ENCODE data around the gene PDILT.

DNA sequence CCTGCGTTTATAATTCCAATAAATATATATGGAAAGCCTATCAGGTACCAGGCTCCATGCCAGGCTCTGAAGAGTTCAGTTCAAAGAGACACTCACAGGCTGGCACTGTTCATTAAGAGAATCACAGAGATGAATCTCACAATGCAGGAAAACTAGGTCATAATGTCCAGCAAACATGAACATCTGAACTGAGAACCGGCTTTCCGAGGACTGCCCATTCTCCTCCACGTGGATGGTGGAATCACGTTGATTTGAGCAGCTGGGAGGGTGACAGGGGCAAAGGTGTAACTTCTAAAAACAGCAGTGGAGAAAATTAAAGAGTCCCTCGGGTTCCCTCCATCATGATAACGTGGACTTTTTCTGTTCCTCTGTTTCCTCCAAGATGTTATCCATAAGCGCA, 87.4 kb downstream of the PDILT start:
- TF ChIP-seq, protein P1, sequence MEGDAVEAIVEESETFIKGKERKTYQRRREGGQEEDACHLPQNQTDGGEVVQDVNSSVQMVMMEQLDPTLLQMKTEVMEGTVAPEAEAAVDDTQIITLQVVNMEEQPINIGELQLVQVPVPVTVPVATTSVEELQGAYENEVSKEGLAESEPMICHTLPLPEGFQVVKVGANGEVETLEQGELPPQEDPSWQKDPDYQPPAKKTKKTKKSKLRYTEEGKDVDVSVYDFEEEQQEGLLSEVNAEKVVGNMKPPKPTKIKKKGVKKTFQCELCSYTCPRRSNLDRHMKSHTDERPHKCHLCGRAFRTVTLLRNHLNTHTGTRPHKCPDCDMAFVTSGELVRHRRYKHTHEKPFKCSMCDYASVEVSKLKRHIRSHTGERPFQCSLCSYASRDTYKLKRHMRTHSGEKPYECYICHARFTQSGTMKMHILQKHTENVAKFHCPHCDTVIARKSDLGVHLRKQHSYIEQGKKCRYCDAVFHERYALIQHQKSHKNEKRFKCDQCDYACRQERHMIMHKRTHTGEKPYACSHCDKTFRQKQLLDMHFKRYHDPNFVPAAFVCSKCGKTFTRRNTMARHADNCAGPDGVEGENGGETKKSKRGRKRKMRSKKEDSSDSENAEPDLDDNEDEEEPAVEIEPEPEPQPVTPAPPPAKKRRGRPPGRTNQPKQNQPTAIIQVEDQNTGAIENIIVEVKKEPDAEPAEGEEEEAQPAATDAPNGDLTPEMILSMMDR (IDR thresholded peaks at IDR 0.05; ENCODE audit: extremely low read depth in 1 of 2, insufficient read depth in 1 of 2, low read depth in 1 of 2, low read length in 2 of 2), result no peak
- no peak for TF ChIP-seq EZH2 (IDR thresholded peaks at IDR 0.05; ENCODE audit: borderline replicate concordance, low read depth, low read length, severe bottlenecking)
- TF ChIP-seq POLR2A (IDR thresholded peaks at IDR 0.05; ENCODE audit: low read depth, low read length), result no peak
- TF ChIP-seq POLR2AphosphoS5 (IDR thresholded peaks at IDR 0.05; ENCODE audit: insufficient read depth, low read depth, low read length), result no peak
- TF ChIP-seq GATA2 (IDR thresholded peaks at IDR 0.05; ENCODE audit: insufficient read depth, insufficient read length, low read depth, low read length), result no peak

All from endothelial cell of umbilical vein (primary cell).